CD14-positive monocyte (primary cell): ENCODE data around the gene BMP4. TPM values are rescaled to one million over a fixed set of nuclear protein-coding genes. Genes with fewer than 3 reads are reported as not detected.

Experiments
- DNase-seq, 3 donors: peaks; one replicate each; pipeline ENCODE4 v3.0.0-alpha.2; 2011 to 2022
- H2AFZ ChIP-seq: 2 replicates; pipeline ENCODE4 v1.6.0; 2012; ENCODE audit warnings: mild to moderate bottlenecking, low read depth, low read length, inconsistent platforms; ENCODE audit not compliant: insufficient read depth, poor library complexity, severe bottlenecking
- H3K27ac ChIP-seq, 2 donors: 1 replicate in 1 of 2; 2 replicates in 1 of 2; pipeline ENCODE4 v1.5.1; 2012 to 2013; ENCODE audit warnings: low read length in 2 of 2, control low read depth in 1 of 2, inconsistent platforms in 1 of 2, low read depth in 1 of 2, mild to moderate bottlenecking in 1 of 2
- H3K27me3 ChIP-seq, 2 donors: one replicate each; pipeline versions ENCODE4 v1.6.0 to v1.6.1; 2011 to 2013; ENCODE audit warnings: low read length in 2 of 2; ENCODE audit not compliant: control insufficient read depth in 2 of 2, insufficient read depth in 2 of 2
- H3K36me3 ChIP-seq, 2 donors: replicated peaks in 1 of 2; 1 replicate in 1 of 2; 2 replicates in 1 of 2; pipeline versions ENCODE4 v1.5.1 to v1.6.1; 2012 to 2013; ENCODE audit warnings: low read length in 2 of 2, control low read depth in 1 of 2, inconsistent platforms in 1 of 2, mild to moderate bottlenecking in 1 of 2; ENCODE audit not compliant: insufficient read depth in 2 of 2, control insufficient read depth in 1 of 2
- H3K4me1 ChIP-seq, 2 donors: 1 replicate in 1 of 2; 2 replicates in 1 of 2; pipeline versions ENCODE4 v1.5.1 to v1.6.1; 2012 to 2013; ENCODE audit warnings: low read length in 2 of 2, control low read depth in 1 of 2, inconsistent platforms in 1 of 2, mild to moderate bottlenecking in 1 of 2, moderate library complexity in 1 of 2; ENCODE audit not compliant: insufficient read depth in 2 of 2, control insufficient read depth in 1 of 2
- H3K4me2 ChIP-seq: replicated peaks from 2 replicates; pipeline ENCODE3; 2012; ENCODE audit warnings: low read length, moderate library complexity, mild to moderate bottlenecking; ENCODE audit not compliant: poor library complexity, severe bottlenecking; ENCODE audit errors: extremely low read depth
- H3K4me3 ChIP-seq, 3 experiments: fragments of 200-600 bp in 1 of 3; sonication (generic) in 1 of 3; replicated peaks in 1 of 3; 1 replicate in 2 of 3; 2 replicates in 1 of 3; pipeline ENCODE4 v1.5.1; 2011 to 2013; ENCODE audit warnings: low read length in 3 of 3, mild to moderate bottlenecking in 3 of 3, control low read depth in 2 of 3, low read depth in 2 of 3, inconsistent platforms in 1 of 3, moderate library complexity in 1 of 3
- H3K79me2 ChIP-seq: 2 replicates; pipeline ENCODE4 v1.6.0; 2012; ENCODE audit warnings: mild to moderate bottlenecking, control low read depth, inconsistent platforms, low read length, moderate library complexity; ENCODE audit not compliant: insufficient read depth
- H3K9ac ChIP-seq: 2 replicates; pipeline ENCODE4 v1.6.0; 2017; ENCODE audit warnings: low read length, mild to moderate bottlenecking; ENCODE audit not compliant: insufficient read depth, poor library complexity, severe bottlenecking
- H3K9me3 ChIP-seq, 2 donors: replicated peaks in 1 of 2; 1 replicate in 1 of 2; 2 replicates in 1 of 2; pipeline versions ENCODE4 v1.5.1 to v1.6.1; 2012 to 2013; ENCODE audit warnings: low read length in 2 of 2, control low read depth in 1 of 2; ENCODE audit not compliant: control insufficient read depth in 1 of 2, insufficient read depth in 1 of 2
- H4K20me1 ChIP-seq: 2 replicates; pipeline ENCODE4 v1.6.0; 2012; ENCODE audit warnings: mild to moderate bottlenecking, low read length, control low read depth, moderate library complexity; ENCODE audit not compliant: insufficient read depth
- H3K27ac Mint-ChIP-seq, 7 donors: one replicate each; pipeline ENCODE4 v1.8.0; 2020; ENCODE audit warnings: mild to moderate bottlenecking in 7 of 7, mixed read lengths in 7 of 7, moderate library complexity in 6 of 7, inconsistent platforms in 2 of 7
- H3K27me3 Mint-ChIP-seq, 3 donors: one replicate each; pipeline ENCODE4 v1.8.0; 2021 to 2022; ENCODE audit warnings: low read depth in 3 of 3, mild to moderate bottlenecking in 3 of 3, mixed read lengths in 3 of 3, moderate library complexity in 3 of 3, inconsistent platforms in 1 of 3
- H3K36me3 Mint-ChIP-seq, 2 donors: one replicate each; pipeline ENCODE4 v1.8.0; 2020; ENCODE audit warnings: mixed read lengths in 2 of 2, inconsistent platforms in 1 of 2, mild to moderate bottlenecking in 1 of 2
- H3K4me1 Mint-ChIP-seq: one replicate; pipeline ENCODE4 v1.8.0; 2020; ENCODE audit warnings: mild to moderate bottlenecking, mixed read lengths
- H3K4me3 Mint-ChIP-seq, 2 donors: one replicate each; pipeline ENCODE4 v1.8.0; 2020; ENCODE audit warnings: mild to moderate bottlenecking in 2 of 2, mixed read lengths in 2 of 2, moderate library complexity in 1 of 2
- H3K9me3 Mint-ChIP-seq, 7 donors: one replicate each; pipeline ENCODE4 v1.8.0; 2020 to 2022; ENCODE audit warnings: mixed read lengths in 7 of 7, mild to moderate bottlenecking in 6 of 7, moderate library complexity in 6 of 7, inconsistent platforms in 2 of 7
- whole genome bisulfite sequencing: methylation state at CpG from one replicate; pipeline ENCODE4 v1.1.5; 2013; ENCODE audit warnings: missing lambda C conversion rate; ENCODE audit not compliant: insufficient coverage; 5-methylcytosine and 5-hydroxymethylcytosine counted together
- intact Hi-C, 2 donors: fragments of 100-400 bp; cut with micrococcal nuclease; formaldehyde crosslinking; loops; one replicate each; pipeline versions ENCODE4 v1.15.0 to v1.15.1; 2023
- polyA plus RNA-seq, 3 donors: library from polyadenylated mRNA; depleted of rRNA in 1 of 3; unstranded in 2 of 3; stranded (reverse) in 1 of 3; fragments of 300-500 nt in 2 of 3; fragments of >200 nt in 1 of 3; fragmentation: Illumina TruSeq in 2 of 3; gene quantifications; 1 replicate in 2 of 3; 2 replicates in 1 of 3; pipeline ENCODE4 v1.2.3, GENCODE V29; 2012 to 2021
- TF ChIP-seq, protein P1 (sequence below): fragments of 200-600 bp; IDR thresholded peaks from one replicate; pipeline ENCODE4 v1.8.0; 2022; ENCODE audit warnings: antibody characterized with exemption, mild to moderate bottlenecking

The BMP4 gene
- polyA plus RNA-seq, 3 donors: 0.28 TPM; not detected in 2

DNA sequence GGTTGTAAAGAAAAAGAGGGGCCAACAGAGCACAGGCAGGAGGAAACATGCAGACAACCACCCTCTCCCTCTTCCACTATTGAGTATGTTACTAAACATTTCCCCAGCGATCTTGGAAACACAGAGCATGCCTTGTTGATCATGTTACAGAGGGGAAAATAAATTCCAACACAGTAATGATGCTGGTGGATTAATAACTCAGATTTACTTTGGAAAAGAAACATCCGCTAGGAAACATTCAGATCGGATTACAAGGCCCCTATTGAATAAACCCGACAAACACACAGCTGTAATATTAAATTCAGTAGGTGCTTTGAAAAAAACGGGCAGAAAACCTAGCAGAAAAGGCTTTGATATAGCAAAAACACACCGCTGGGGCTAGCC, 5.4 kb downstream of the BMP4 start:
- Mint-ChIP-seq H3K4me1 (peaks cover 25% of the 10 kb centered on the region), H3K4me3 (peak overlapping the region in 1 of 2 donors; percentile 61), H3K27ac (no peak overlapping the region), H3K36me3 (peaks cover 0 to 2% of the 10 kb centered on the region in 2 donors), H3K27me3 (peaks cover 79 to 90% (median 80%) of the 10 kb centered on the region in 3 donors), H3K9me3 (peaks cover 0 to 30% (median 14%) of the 10 kb centered on the region in 7 donors)
- TF ChIP-seq, protein P1, sequence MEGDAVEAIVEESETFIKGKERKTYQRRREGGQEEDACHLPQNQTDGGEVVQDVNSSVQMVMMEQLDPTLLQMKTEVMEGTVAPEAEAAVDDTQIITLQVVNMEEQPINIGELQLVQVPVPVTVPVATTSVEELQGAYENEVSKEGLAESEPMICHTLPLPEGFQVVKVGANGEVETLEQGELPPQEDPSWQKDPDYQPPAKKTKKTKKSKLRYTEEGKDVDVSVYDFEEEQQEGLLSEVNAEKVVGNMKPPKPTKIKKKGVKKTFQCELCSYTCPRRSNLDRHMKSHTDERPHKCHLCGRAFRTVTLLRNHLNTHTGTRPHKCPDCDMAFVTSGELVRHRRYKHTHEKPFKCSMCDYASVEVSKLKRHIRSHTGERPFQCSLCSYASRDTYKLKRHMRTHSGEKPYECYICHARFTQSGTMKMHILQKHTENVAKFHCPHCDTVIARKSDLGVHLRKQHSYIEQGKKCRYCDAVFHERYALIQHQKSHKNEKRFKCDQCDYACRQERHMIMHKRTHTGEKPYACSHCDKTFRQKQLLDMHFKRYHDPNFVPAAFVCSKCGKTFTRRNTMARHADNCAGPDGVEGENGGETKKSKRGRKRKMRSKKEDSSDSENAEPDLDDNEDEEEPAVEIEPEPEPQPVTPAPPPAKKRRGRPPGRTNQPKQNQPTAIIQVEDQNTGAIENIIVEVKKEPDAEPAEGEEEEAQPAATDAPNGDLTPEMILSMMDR: no peak
- peaks cover 21 to 28% of the 10 kb centered on the region in 2 donors for H3K4me1 ChIP-seq
- H3K79me2 ChIP-seq: no peaks in the 10 kb centered on the region
- H3K9me3 ChIP-seq: peaks cover under 1 to 24% of the 10 kb centered on the region in 2 donors
- no peak overlapping the region for H3K9ac ChIP-seq
- H3K4me3 ChIP-seq: no peak overlapping the region
- intact Hi-C loops: no loop called here
- H3K36me3 ChIP-seq: no peaks in the 10 kb centered on the region
- no peak overlapping the region for H3K4me2 ChIP-seq
- H2AFZ ChIP-seq: no peak overlapping the region
- H3K27me3 ChIP-seq: peaks cover 49 to 84% of the 10 kb centered on the region in 2 donors
- no peak overlapping the region for H3K27ac ChIP-seq
- no peak for DNase-seq
- WGBS: 94% methylated on average over 2 of the region's 6 CpGs
- H4K20me1 ChIP-seq: no peaks in the 10 kb centered on the region

DNA sequence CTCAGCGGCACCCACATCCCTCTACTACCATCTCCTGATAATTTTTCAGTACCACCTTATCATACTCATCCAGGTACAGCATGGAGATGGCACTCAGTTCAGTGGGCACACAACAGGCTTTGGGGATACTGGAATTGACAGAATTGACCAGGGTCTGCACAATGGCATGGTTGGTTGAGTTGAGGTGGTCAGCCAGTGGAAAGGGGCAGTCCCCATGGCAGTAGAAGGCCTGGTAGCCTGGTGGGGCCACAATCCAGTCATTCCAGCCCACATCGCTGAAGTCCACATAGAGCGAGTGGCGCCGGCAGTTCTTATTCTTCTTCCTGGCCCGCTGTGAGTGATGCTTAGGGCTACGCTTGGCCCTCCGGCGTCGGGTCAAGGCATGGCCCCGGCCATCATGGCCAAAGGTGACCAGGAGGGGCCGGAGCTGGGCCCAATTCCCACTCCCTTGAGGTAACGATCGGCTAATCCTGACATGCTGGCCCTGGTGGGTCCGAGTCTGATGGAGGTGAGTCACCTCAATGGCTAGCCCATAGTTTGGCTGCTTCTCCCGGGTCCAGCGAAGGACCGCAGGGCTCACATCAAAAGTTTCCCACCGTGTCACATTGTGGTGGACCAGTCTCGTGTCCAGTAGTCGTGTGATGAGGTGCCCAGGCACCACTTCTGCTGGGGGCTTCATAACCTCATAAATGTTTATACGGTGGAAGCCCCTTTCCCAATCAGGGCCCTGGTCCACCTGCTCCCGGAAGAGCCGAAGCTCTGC, 6.4 kb downstream of the BMP4 start:
- H3K27me3 Mint-ChIP-seq: peaks cover 79 to 89% (median 80%) of the 10 kb centered on the region in 3 donors
- Histone ChIP-seq H3K4me1 (peaks cover 11 to 18% of the 10 kb centered on the region in 2 donors), H3K36me3 (no peaks in the 10 kb centered on the region), H3K4me3 (no peak overlapping the region), H3K9me3 (peaks cover 0 to 19% of the 10 kb centered on the region in 2 donors), H3K79me2 (no peaks in the 10 kb centered on the region), H3K4me2 (no peak overlapping the region), H4K20me1 (no peaks in the 10 kb centered on the region), H2AFZ (no peak overlapping the region), H3K9ac (no peak overlapping the region), H3K27me3 (peaks cover 47 to 84% of the 10 kb centered on the region in 2 donors), H3K27ac (no peak overlapping the region)
- H3K4me3 Mint-ChIP-seq: no peak overlapping the region
- H3K36me3 Mint-ChIP-seq: peaks cover 0 to 2% of the 10 kb centered on the region in 2 donors
- 97% methylated on average over 19 of the region's 24 CpGs for WGBS
- peaks cover 17% of the 10 kb centered on the region for H3K4me1 Mint-ChIP-seq
- TF ChIP-seq, protein P1: no peak
- peaks cover 0 to 30% (median 11%) of the 10 kb centered on the region in 7 donors for H3K9me3 Mint-ChIP-seq
- H3K27ac Mint-ChIP-seq: no peak overlapping the region
- intact Hi-C loops: no loop called here
- DNase-seq: no peak
